ENCODE data around the gene ISCU.
"Not testable (repeated sequence)": the region's sequence is repeated elsewhere in the genome, so short reads cannot be mapped to it uniquely, and the experiment has no call there.

The ISCU gene

GRCh38 chr12:108607981-108608600 is 45.7 kb downstream of the ISCU start:
- no peak for DNase-seq

DNA sequence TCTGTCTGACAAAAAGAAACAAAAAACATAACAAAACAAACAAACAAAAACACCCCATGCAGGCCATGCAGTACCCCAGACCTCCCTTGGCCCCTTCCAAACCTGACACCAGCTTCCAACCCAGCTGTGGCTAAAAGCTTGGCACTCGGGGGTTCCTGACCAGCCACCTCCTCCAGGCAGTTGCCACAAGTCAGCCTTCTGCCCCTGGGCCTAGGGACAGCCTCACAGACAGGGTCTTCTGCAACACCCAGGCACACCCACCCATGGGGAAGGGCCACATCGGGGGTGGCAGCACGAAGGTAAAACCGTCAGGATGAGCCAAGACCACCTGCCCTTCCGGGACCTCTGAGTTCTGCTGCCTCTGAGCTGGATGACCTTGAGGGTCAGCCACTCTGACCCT is 46.2 kb downstream of the ISCU start:
- DNase-seq: no peak

- DNase-seq: no peak
Observed at GRCh38 chr12:108609537-108610335, 47.3 kb downstream of the ISCU start.

DNA sequence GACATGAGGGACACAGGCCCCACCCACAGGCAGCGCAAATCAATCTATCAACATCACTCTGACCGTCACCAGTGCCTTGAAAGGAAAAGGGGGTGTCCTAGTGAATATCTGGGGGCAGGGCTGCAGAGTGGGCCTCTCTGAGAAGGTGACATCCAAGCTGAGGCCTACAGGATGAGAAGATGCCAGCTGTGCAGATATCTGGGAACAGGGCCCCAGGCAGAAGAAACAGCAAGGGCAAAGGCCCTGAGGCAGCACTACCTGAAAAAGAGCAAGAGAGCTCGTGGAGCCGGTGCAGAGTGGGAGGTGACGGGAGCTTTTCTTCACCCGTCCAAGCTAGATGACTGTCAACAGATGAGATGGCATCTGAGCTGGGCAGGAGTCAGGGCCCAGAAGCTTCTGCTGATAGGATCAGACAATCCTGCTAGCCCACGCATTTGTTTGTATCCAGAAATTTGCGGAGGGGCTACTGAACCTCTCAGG is 48.0 kb downstream of the ISCU start:
- DNase-seq: no peak

DNA sequence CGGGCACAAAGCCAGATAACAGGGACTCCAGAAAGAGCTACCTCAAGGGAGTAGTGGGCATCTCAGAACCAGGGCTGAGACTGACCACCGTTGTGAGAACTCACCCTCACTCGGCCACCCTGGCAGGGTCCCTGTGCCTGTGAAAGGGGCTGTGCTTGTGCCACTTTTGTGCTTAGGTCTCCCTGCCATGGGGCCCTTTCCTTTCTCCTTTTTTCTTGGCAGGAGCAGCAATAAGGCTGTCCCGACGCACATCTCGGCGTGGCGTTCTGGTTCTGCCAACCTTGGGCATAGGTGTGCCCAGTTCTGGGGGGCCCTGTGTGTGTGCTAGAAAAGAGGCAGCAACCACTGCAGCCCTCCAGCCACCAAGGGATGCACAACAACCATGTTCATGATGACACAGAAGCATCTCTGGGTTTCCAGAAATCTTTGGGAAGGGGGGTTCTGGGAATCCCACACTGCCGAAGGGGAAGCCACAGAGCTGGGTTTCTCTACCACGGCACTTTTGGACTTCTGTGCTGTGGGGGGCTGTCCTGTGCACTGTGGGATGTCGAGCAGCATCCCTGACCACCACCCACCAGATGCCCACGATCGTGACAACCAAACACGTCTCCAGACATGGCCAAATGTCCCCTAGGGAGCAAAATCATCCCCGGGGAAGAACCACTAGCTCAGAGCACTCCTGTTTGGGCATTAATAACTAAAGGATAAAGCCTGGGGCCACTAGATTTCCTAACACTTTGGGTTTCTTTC is 48.6 kb downstream of the ISCU start:
- no peak for DNase-seq

DNA sequence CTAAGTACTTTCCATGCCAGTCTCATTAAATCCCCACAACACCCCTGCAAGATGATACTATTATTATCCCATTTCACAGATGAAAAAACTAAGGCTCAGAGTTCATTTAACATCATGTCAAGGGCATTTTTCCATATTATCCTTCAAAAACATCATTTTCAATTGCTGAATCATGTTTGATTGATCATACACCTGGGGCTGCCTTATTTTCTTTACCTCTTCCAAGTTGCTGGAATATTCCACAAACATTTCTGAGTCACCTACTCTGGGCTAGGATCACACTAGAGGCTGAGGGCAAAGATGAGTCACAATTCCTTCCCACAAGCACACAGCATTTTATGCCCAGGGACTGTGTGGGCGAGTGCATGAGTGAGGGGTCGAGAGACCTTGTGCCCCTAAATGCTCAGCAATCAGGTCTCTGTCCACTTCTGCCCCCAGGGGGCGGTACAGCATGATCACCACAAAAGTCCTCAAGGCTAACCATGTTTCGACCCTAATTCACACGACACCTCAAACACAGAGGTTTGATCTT is 49.6 kb downstream of the ISCU start:
- DNase-seq: peak; percentile 54

DNA sequence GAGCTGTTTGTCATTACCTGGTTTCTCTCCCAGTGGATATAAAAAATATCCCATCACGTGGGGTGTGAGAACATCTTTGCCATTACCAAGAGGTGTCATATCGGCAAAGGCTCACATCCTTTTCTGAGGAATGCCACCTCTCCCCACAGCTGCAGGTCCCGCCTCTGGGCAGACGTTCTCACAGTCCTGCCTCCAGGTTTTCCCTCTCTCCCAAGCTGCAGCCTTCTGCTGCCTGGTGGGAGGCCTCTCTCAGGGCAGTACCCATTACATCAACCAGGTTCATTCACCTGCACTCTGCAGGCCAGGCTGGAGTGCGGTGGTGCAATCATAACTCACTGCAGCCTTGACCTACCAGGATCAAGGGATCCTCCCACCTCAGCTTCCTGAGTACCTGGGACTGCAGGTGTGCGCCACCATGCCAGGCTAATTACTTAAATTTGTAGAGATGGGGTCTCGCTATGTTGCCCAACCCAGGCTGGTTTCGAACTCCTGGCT is 50.4 kb downstream of the ISCU start:
- no peak for DNase-seq

DNA sequence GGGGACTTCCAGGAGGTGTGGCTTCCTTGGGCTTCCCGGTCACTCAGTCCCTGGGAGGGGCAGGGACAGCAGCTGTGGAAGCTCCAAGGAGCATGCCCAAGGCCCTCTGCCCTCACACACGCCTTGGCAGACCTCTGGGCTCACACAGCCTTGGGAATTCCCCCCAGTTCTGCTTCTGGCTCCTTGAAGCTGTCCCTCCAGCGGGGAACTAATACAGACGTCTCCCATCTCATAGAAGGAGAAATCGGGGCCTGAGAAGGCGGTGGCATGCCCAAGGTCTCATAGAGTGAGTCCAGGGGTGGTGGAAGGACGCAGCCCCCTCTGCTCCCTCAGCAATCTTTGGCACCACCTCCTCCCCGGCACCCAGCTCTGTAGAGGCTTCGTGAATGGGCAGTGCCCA is 51.2 kb downstream of the ISCU start:
- DNase-seq: no peak

GRCh38 chr12:108614041-108614440 is 51.6 kb downstream of the ISCU start:
- DNase-seq: no peak

- no peak for DNase-seq
Observed at GRCh38 chr12:108614639-108615038, 52.2 kb downstream of the ISCU start.

DNA sequence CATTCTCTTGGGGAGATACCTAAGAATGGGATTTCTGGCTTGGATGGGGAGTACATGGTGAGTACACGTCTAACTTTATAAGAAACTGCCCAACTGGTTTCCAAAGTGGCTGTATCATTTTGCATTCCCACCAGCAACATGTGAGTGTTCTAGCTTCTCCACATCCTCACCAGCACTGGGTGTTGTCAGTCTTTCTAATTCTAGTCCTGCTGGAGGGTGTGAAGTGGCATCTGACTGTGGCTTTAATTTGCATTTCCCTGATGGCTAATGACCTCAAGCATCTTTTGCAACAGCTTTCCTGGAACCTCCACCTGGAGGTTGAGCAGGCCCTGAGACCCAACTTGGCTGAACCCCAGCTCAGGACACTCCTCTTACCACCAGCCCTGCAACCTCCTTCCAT is 53.5 kb downstream of the ISCU start:
- no peak for DNase-seq

GRCh38 chr12:108616359-108616758 is 54.0 kb downstream of the ISCU start:
- no peak for DNase-seq

GRCh38 chr12:108616941-108617858 is 54.8 kb downstream of the ISCU start:
- DNase-seq: peak; percentile 70

- peak; percentile 77 for DNase-seq
Observed at GRCh38 chr12:108618079-108618952, 55.9 kb downstream of the ISCU start.

GRCh38 chr12:108618953-108619274 is 56.5 kb downstream of the ISCU start:
- DNase-seq: not testable (repeated sequence)

Data from activated CD4-positive, alpha-beta T cell treated with anti-CD3 and anti-CD28 coated beads, Interleukin-2, amount 50 U/mL, for 1 hour (primary cell).